SIG-M5 treated with dmso at 0.1 percent for 504 hours (cell line): Measurements from ENCODE around the gene TP53BP2.
"Not testable (repeated sequence)": the region's sequence is repeated elsewhere in the genome, so short reads cannot be mapped to it uniquely, and the experiment has no call there.

ENCODE experiments used
- DNase-seq: peaks from one replicate; lab custom pipeline; 2025; ENCODE audit not compliant: unreplicated experiment; lab: John Stamatoyannopoulos, UW

TP53BP2 gene

GRCh38 chr1:223832637-223832943 lies 13.2 kb downstream of the TP53BP2 start:
- DNase-seq, result peak; percentile 89

- peak; percentile 97 for DNase-seq
These were observed 13.8 kb downstream of the TP53BP2 start for GRCh38 chr1:223831755-223832636.

GRCh38 chr1:223829678-223830077 lies 16.1 kb downstream of the TP53BP2 start:
- no peak for DNase-seq

GRCh38 chr1:223828162-223828848 lies 17.4 kb downstream of the TP53BP2 start:
- DNase-seq, result no peak

GRCh38 chr1:223827193-223827663 lies 18.5 kb downstream of the TP53BP2 start:
- peak; percentile 71 for DNase-seq

GRCh38 chr1:223825767-223826748 lies 19.7 kb downstream of the TP53BP2 start:
- DNase-seq, result peak; percentile 99

GRCh38 chr1:223824712-223825111 lies 21.0 kb downstream of the TP53BP2 start:
- DNase-seq, result no peak

- DNase-seq, result no peak
These were observed 21.5 kb downstream of the TP53BP2 start for GRCh38 chr1:223824287-223824686.

GRCh38 chr1:223820971-223821370 lies 24.8 kb downstream of the TP53BP2 start:
- DNase-seq, result no peak

GRCh38 chr1:223820515-223820858 lies 25.3 kb downstream of the TP53BP2 start:
- DNase-seq, result no peak

GRCh38 chr1:223819730-223820514 lies 25.8 kb downstream of the TP53BP2 start:
- no peak for DNase-seq

GRCh38 chr1:223817265-223817664 lies 28.5 kb downstream of the TP53BP2 start:
- not testable (repeated sequence) for DNase-seq

GRCh38 chr1:223815865-223816264 lies 29.9 kb downstream of the TP53BP2 start:
- DNase-seq, result no peak

- no peak for DNase-seq
These were observed 30.5 kb downstream of the TP53BP2 start for GRCh38 chr1:223815020-223815853.

GRCh38 chr1:223813645-223814044 lies 32.1 kb downstream of the TP53BP2 start:
- DNase-seq, result no peak

- DNase-seq, result peak; percentile 22
These were observed 34.1 kb downstream of the TP53BP2 start for GRCh38 chr1:223811634-223812101.

- DNase-seq, result no peak
These were observed 35.2 kb downstream of the TP53BP2 start for GRCh38 chr1:223810586-223810985.

- DNase-seq, result not testable (repeated sequence)
These were observed 35.8 kb downstream of the TP53BP2 start for GRCh38 chr1:223809905-223810304.

GRCh38 chr1:223803211-223803610 lies 42.5 kb downstream of the TP53BP2 start:
- DNase-seq, result no peak
